Measurements from ENCODE around the gene CHMP1B.

The CHMP1B gene, protein sequence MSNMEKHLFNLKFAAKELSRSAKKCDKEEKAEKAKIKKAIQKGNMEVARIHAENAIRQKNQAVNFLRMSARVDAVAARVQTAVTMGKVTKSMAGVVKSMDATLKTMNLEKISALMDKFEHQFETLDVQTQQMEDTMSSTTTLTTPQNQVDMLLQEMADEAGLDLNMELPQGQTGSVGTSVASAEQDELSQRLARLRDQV

GRCh38 chr18:11851146-11851805, at the start of gene CHMP1B:
Gene CHMP1B (plus strand): TSS chr18:11851413. CDS start chr18:11851512, 99 bp downstream.
- DNase-seq (ENCODE audit: low read depth in 2 of 2), result peak; percentile 90 to 91

DNA sequence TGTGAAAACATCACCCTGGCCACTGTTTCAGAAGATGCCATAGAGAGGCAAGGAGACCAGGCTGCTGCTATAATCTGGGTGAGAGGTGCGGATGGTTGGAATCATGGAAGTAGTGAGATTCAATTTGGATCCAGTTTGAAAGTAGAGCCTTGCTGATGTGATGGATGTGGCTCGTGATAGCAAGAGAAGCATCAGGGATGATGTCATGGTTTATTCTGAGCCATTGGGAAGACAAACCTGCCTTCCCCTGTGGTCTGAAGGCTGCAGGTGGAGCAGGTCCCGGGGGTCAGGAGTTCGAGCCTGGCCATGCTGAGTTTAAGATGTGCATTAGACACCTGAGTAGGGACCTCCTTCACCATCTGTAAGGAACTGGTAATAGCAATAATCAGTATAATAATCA, 49.6 kb upstream of the CHMP1B start:
- DNase-seq (ENCODE audit: low read depth in 2 of 2), result no peak

DNA sequence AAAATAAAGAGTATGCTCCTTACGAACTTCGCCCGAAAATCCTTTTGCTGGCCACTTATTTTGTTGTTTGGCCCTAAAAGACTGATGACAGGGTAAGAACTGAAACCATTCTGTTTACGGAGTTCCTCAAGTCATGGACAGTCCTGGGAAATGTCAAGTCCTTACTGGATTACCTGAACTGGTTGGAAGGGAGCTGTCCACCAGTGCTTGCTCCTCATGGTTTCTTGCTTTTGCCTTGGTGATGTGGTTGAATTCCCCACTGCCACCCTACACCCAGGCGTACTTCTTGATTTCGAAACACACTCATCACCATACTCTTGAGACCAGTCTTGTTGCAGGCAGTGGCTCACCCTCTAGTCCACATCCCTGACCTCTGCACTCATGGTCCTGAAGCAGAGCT, 49.1 kb upstream of the CHMP1B start:
- DNase-seq (ENCODE audit: low read depth in 2 of 2), result no peak

DNA sequence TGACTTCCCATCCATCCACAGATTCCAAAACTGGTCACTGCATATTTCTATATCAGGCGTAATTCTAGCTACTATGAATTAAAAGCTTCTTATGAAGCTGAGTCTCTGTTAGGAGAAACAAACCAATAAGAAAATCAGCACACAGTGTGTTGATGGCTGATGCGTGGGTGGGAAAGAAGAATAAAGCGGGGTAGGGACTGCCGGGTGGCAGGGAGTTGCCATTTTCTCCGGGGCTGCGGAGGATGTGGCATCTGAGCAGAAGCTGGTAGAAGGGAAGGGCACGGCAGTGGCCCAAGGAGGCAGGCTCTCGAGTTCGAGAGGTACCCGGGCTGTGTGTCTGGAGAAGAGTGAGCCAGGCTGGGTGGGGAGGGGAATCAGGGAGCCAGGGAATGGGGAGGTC, 48.6 kb upstream of the CHMP1B start:
- no peak for DNase-seq (ENCODE audit: low read depth in 2 of 2)

- DNase-seq (ENCODE audit: low read depth in 2 of 2), result peak in 1 of 2 experiments; percentile 4
Observed at GRCh38 chr18:11807233-11807632, 44.0 kb upstream of the CHMP1B start.

- peak; percentile 36 to 44 for DNase-seq (ENCODE audit: low read depth in 2 of 2)
Observed at GRCh38 chr18:11808001-11808855, 43.0 kb upstream of the CHMP1B start.

DNA sequence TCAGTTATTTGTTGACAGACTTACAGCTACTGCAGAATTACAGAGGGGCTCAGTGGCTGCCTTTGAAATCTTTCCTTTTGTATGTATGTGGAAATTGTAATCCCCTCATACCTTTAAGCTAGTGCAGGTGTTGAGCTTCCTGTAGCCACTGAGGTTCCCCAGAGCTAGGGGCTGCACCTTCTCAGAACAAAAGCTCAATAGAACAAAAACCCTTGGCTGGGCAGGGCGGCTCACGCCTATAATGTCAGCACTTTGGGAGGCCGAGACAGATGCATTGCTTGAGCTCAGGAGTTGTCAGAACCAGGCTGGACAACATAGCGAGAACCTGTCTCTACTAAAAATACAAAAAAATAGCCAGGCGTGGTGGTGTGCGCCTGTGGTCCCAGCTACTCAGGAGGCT, 41.3 kb upstream of the CHMP1B start:
- DNase-seq (ENCODE audit: low read depth in 2 of 2), result no peak

DNA sequence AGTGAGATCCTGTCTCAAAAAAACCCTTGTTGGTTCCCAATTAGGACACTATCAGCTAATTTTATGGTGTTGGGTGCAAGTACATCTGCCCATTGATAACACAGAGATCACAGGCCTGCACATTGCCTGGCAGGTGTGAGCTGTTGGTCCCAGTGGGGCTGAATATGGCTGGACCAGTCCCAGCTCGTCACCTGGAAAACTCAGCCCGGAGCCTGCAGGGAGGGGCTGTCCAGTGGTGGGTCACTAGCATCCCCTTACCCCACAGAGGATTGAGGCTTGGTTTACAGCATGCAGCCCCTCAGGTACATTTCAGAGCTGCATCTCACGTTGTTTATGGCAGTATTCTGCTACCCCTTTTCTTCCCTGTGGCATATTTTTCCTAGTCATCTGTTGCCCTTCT, 40.8 kb upstream of the CHMP1B start:
- DNase-seq (ENCODE audit: low read depth in 2 of 2), result no peak

- DNase-seq (ENCODE audit: low read depth in 2 of 2), result no peak
Observed at GRCh38 chr18:11811009-11811408, 40.2 kb upstream of the CHMP1B start.

DNA sequence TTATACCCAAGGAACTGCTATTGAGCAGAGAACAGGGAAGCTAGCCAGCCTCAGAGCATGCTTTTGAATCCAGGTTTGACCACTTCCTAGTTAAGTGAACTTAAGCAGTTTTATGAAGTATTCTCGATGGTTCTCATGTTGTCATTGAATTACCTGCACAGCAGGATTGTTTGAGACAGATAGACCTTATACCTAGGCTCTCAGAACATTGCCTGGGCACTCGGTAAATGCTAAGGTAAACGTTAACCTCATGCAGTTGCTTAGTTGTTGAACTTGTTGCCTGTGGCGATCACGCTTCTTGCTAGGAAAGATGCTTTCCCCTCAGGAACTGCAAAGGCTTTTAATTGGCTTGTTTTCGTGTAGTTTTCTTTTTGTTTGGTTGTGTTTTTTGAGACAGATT, 34.0 kb upstream of the CHMP1B start:
- no peak for DNase-seq (ENCODE audit: low read depth in 2 of 2)

DNA sequence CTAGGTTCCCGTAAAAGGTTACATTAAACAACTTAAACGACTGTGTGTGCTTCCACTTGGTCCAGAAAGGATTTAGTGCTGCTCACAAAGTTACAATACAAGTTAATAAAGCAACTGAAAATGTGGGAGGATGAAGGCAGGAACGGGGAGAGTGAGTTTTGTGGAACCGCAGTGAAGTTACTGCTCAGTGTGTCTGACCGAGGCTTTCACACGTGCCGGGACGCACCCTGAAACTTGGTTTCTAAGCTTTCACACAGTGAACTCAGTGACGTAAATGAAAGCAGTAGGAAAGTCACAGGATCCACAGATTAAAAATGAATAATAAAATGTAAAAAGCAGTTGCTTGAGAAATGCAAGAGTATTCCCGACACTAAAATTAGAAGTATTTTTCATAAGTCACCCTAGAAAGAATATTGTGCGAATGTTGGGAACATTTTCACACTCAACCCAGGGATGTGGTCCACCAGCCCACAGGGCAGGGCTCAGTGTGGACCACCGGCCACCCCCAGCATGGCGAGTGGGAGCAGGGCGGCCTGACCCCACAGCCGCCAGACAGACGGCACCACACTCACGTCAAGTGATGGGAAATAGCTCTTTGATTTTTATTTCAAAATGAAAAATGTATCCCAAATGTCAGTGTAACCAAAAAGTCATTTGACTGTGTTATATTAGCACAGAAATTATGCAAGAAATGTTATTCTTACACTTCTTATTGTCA, 32.6 kb upstream of the CHMP1B start:
- no peak for DNase-seq (ENCODE audit: low read depth in 2 of 2)

DNA sequence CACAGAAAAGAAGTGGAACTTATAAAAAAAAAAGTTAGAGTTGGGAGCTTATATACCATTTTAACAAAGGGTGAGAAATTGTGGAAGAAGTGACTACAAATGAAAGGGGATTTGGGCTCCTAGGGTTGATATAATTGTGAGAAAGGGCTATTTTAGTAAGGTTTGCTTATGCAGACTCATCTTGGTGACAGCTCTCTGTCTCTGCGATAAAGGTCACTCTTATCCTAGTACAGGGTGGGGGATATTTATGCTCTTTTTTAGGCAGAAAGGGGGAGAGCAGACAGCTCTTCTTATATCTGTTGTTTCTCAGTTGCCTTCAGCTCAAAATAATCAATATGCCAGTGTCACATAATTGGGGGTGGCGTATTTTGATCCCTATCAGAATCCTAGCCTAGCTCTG, 31.3 kb upstream of the CHMP1B start:
- DNase-seq (ENCODE audit: low read depth in 2 of 2), result no peak

DNA sequence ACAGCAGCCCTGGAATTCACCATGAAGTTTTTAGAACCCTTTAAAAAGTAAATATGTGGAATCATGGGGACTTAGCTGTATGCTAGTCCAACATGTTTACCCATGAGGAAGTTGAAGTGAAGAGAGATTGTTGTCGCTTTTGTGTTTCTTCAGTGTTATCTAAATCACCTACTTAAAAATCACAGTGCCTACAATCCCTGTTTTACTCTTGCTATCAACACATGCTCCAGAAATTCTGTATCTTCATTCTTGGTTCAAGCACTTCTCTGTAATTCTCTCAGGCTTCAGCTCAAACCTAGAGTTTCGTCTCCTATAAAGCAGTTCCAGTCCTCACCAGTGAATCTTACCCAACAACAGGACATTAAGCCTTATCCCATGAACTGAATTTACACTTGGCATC, 30.5 kb upstream of the CHMP1B start:
- no peak for DNase-seq (ENCODE audit: low read depth in 2 of 2)

DNA sequence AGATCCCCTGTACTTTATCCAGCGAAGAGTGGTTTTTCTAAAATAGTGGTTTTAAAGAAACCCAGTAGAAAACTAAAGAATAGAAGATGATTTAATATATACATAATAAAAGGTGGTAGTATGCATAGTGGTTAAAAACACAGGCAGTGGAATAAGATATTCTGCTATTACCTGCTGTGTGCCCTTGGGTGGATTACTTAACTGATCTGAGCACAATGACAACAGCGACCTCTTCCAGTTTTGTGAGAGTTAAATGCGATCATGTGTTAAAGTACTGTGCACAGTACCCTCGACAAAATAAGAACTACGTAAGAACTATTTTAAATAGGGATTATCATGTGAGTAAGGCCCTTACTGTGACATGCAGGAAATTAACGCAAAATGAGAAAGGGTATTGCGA, 30.0 kb upstream of the CHMP1B start:
- no peak for DNase-seq (ENCODE audit: low read depth in 2 of 2)

- DNase-seq (ENCODE audit: low read depth in 2 of 2), result no peak
Observed at GRCh38 chr18:11821643-11822237, 29.5 kb upstream of the CHMP1B start.

DNA sequence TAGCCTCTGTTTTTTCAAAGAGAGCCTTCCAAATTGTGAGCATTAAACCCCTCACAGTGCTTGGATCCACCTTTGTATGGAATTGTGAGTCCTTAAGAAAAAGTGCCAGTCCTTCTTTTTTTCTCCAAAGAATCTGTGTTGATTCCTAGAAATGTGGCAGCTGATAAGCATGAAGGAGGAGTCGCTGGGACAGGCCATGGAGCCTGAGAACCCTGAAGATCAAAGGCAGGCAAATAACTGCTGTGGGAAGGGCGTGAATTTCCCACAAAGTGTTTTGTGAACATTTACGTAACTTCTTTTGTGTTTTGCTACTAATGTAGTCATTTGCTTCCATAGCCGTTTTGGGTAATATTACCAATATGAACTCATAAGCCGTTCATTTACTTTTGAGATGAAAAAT, 27.7 kb upstream of the CHMP1B start:
- DNase-seq (ENCODE audit: low read depth in 2 of 2), result no peak

GRCh38 chr18:11826836-11827235, 24.4 kb upstream of the CHMP1B start:
- no peak for DNase-seq (ENCODE audit: low read depth in 2 of 2)

DNA sequence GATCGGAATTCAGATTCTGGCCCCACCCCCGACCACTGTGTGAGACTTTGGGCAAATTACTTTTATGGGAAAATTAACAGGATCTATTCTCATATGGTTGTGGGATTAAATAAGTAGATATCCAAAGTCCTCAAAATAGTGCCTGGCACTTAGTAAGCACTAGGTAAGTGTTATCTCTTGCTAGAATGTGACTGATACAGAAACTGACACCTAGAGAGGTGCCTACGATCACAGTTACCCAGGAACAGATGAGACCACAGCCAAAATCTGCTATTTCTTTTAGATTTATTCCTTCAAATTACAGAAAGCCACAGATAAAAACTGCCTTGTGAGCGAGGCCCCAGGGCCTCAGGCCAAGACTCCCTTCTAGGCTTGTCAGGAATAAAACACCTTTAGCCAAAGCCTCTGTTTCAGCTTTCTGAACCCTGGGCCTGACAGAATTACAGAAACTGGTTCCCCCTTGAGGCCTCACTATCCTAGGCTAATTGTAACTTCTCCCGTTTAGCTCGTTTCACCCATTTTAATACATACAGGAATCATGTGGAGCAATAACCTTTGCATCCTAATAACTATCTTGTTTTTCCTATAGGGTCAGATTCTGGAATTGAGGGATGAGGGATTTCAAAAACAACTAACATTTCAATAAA, 22.3 kb upstream of the CHMP1B start:
- no peak for DNase-seq (ENCODE audit: low read depth in 2 of 2)

- DNase-seq (ENCODE audit: low read depth in 2 of 2), result no peak
Observed at GRCh38 chr18:11830585-11830984, 20.6 kb upstream of the CHMP1B start.

- no peak for DNase-seq (ENCODE audit: low read depth in 2 of 2)
Observed at GRCh38 chr18:11831921-11832320, 19.3 kb upstream of the CHMP1B start.

- DNase-seq (ENCODE audit: low read depth in 2 of 2), result no peak
Observed at GRCh38 chr18:11834772-11835171, 16.4 kb upstream of the CHMP1B start.
